MCF 10A (cell line): ENCODE measurements around the gene GABRB3. TPM values are rescaled to one million over a fixed set of nuclear protein-coding genes. Genes with fewer than 3 reads are reported as not detected.

Experiments used
- BruUV-seq: library from RNA; stranded (reverse); fragments of 400-500 nt; replicated peaks from 2 replicates; lab custom pipeline; 2021; lab: Mats Ljungman, UMichigan
- CTCF ChIA-PET: fragments of 300-600 bp; sonication (Branson Sonifier 250); formaldehyde crosslinking; extraction: SDS; loops from one replicate; lab custom pipeline; 2021; ENCODE audit warnings: antibody characterized with exemption, inconsistent platforms; lab: Yijun Ruan, JAX
- POLR2A ChIA-PET: fragments of 300-600, 350-650 bp; sonication (Branson Sonifier 250); formaldehyde crosslinking; extraction: SDS; loops from one replicate; lab custom pipeline; 2020; ENCODE audit warnings: antibody characterized with exemption, inconsistent platforms; lab: Yijun Ruan, JAX
- DNase-seq: peaks from one replicate; pipeline ENCODE4 v3.0.0-alpha.2; 2018; ENCODE audit not compliant: unreplicated experiment
- H3K27ac Mint-ChIP-seq: one replicate; pipeline ENCODE4 v1.8.0; 2022; ENCODE audit warnings: mild to moderate bottlenecking, low read depth, mixed read lengths; ENCODE audit not compliant: unreplicated experiment
- H3K27me3 Mint-ChIP-seq: one replicate; pipeline ENCODE4 v1.8.0; 2022; ENCODE audit warnings: mixed read lengths; ENCODE audit not compliant: insufficient read depth, unreplicated experiment
- H3K36me3 Mint-ChIP-seq: one replicate; pipeline ENCODE4 v1.8.0; 2022; ENCODE audit warnings: mild to moderate bottlenecking, moderate library complexity, mixed read lengths; ENCODE audit not compliant: insufficient read depth, unreplicated experiment
- H3K4me1 Mint-ChIP-seq: one replicate; pipeline ENCODE4 v1.8.0; 2022; ENCODE audit warnings: mixed read lengths; ENCODE audit not compliant: insufficient read depth, unreplicated experiment
- H3K4me3 Mint-ChIP-seq: one replicate; pipeline ENCODE4 v1.8.0; 2022; ENCODE audit warnings: mild to moderate bottlenecking, moderate library complexity, mixed read lengths; ENCODE audit not compliant: unreplicated experiment
- H3K9me3 Mint-ChIP-seq: one replicate; pipeline ENCODE4 v1.8.0; 2022; ENCODE audit warnings: mixed read lengths; ENCODE audit not compliant: unreplicated experiment
- intact Hi-C: fragments of 100-400 bp; cut with micrococcal nuclease; formaldehyde crosslinking; loops from 2 replicates; pipeline ENCODE4 v1.14.1; 2022
- total RNA-seq: library from RNA; stranded (reverse); gene quantifications from 2 replicates; pipeline ENCODE4 v1.2.3, GENCODE V29; 2022
- TF ChIP-seq, protein P1 (sequence below): fragments of 200-600 bp; IDR thresholded peaks from one replicate; pipeline ENCODE4 v1.8.0; 2022; ENCODE audit warnings: antibody characterized with exemption, mild to moderate bottlenecking; ENCODE audit not compliant: unreplicated experiment

The GABRB3 gene
- total RNA-seq, 1 experiment from 2014 or later, result not detected

DNA sequence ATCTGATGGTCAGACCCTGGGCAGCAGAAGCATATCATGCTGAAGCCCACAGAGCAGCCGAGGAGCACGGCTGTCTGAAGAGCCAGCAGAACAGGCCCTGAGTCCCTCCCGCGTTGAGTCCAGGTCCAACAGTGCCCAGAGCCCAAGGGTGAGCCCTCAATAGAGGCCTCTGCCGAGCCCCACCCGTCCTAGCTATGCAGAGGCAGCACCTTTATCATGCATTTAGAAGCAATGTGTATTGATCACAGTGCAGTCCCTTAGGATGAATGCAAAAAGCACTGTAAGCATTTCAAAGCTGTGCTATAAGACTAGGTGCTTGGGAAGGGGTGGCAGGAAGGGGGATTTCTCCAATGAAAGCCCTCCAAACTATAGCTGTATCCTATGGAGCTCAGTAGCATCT, 208.5 kb downstream of the GABRB3 start:
- Mint-ChIP-seq H3K36me3 (no peaks in the 10 kb centered on the region), H3K4me3 (no peak overlapping the region), H3K27me3 (no peaks in the 10 kb centered on the region), H3K4me1 (no peaks in the 10 kb centered on the region), H3K9me3 (peaks cover 11% of the 10 kb centered on the region), H3K27ac (no peak overlapping the region)
- POLR2A ChIA-PET, result no interaction called here
- intact Hi-C loops, result no loop called here
- TF ChIP-seq, protein P1, sequence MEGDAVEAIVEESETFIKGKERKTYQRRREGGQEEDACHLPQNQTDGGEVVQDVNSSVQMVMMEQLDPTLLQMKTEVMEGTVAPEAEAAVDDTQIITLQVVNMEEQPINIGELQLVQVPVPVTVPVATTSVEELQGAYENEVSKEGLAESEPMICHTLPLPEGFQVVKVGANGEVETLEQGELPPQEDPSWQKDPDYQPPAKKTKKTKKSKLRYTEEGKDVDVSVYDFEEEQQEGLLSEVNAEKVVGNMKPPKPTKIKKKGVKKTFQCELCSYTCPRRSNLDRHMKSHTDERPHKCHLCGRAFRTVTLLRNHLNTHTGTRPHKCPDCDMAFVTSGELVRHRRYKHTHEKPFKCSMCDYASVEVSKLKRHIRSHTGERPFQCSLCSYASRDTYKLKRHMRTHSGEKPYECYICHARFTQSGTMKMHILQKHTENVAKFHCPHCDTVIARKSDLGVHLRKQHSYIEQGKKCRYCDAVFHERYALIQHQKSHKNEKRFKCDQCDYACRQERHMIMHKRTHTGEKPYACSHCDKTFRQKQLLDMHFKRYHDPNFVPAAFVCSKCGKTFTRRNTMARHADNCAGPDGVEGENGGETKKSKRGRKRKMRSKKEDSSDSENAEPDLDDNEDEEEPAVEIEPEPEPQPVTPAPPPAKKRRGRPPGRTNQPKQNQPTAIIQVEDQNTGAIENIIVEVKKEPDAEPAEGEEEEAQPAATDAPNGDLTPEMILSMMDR, result no peak
- no TSS peak for BruUV-seq
- CTCF ChIA-PET, result no interaction called here
- no peak for DNase-seq

DNA sequence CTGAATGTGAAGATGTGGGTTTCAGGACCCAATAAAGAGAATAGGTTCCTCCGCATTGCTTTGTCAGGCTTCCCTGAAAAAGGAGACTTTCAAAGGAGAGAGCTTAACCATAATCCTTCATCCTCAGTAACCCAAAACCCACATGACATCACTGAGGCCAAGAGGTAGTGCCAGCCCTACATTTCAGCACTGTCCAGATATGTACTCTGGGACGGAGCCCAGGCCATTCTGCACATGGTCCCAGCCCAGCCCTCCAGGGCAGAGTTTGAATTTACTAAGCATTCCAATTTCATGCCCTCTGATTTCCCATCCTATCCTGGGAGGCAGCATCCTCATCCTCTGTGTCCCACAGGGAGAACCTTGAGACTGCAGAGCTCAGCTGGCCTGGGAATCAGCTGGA, 210.5 kb downstream of the GABRB3 start:
- H3K9me3 Mint-ChIP-seq, result peaks cover 10% of the 10 kb centered on the region
- intact Hi-C loops, result no loop called here
- no peaks in the 10 kb centered on the region for H3K27me3 Mint-ChIP-seq
- ChIA-PET POLR2A (no interaction called here), CTCF (no interaction called here)
- TF ChIP-seq, protein P1, result no peak
- no TSS peak for BruUV-seq
- no peak for DNase-seq
- H3K4me1 Mint-ChIP-seq, result no peaks in the 10 kb centered on the region
- no peak overlapping the region for H3K4me3 Mint-ChIP-seq
- H3K27ac Mint-ChIP-seq, result no peak overlapping the region
- H3K36me3 Mint-ChIP-seq, result no peaks in the 10 kb centered on the region

DNA sequence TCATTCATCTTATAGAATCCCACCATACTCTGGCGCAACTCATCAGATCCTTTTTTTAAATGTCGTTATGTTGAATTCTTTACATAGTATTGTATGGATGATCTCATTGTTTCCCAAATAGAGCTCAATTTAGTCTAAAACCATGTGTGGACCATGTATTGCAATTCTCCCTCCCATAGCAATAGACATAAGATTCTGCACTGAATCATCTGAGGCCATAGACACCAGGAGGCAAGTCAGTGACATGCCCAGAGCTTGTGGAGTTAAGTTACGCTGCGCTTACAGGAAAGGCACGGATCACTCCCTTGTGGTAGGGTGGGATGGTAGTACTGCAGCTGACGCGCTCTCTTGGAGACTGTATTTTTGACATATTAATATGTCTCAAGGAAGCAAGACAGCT, 211.0 kb downstream of the GABRB3 start:
- DNase-seq, result no peak
- Mint-ChIP-seq H3K36me3 (no peaks in the 10 kb centered on the region), H3K9me3 (peaks cover 10% of the 10 kb centered on the region), H3K4me3 (no peak overlapping the region), H3K4me1 (no peaks in the 10 kb centered on the region), H3K27ac (no peak overlapping the region), H3K27me3 (no peaks in the 10 kb centered on the region)
- ChIA-PET CTCF (no interaction called here), POLR2A (no interaction called here)
- BruUV-seq, result no TSS peak
- TF ChIP-seq, protein P1, result no peak
- intact Hi-C loops, result no loop called here

DNA sequence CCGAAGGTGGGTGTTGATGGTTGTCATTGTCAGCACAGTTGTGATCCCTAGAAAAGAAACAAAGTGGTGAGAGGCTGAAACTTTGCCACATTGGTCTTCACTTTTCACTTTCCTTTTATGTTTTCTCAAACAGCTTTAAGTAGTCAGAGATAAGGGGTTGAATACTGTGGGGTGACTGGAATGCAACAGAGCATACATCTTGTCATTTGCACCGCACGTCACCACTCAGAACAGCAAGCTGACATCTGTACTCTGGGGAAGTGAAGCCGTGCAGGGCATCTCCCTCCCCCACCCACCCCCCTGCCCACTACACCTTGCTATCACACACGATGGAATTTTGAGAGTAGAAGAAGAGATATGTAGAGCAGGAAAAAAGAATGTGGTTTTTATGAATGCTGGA, 211.7 kb downstream of the GABRB3 start:
- H3K36me3 Mint-ChIP-seq, result no peaks in the 10 kb centered on the region
- no peak overlapping the region for H3K4me3 Mint-ChIP-seq
- no TSS peak for BruUV-seq
- CTCF ChIA-PET, result no interaction called here
- POLR2A ChIA-PET, result no interaction called here
- H3K27me3 Mint-ChIP-seq, result no peaks in the 10 kb centered on the region
- intact Hi-C loops, result no loop called here
- TF ChIP-seq, protein P1, result no peak
- H3K27ac Mint-ChIP-seq, result no peak overlapping the region
- peaks cover 10% of the 10 kb centered on the region for H3K9me3 Mint-ChIP-seq
- DNase-seq, result no peak
- no peaks in the 10 kb centered on the region for H3K4me1 Mint-ChIP-seq
